HG02840 (cell line): Measurements from ENCODE around the gene HPCA.
"Not testable (repeated sequence)": the region's sequence is repeated elsewhere in the genome, so short reads cannot be mapped to it uniquely, and the experiment has no call there.

Source experiments
- ATAC-seq: cut with Tn5 transposase; IDR thresholded peaks from one replicate; pipeline ENCODE4 v1.9.1; 2021; ENCODE audit warnings: mild to moderate bottlenecking, moderate library complexity, moderate number of reproducible peaks; ENCODE audit not compliant: unreplicated experiment, low FRiP score

The HPCA gene

GRCh38 chr1:32900956-32901822, 14.9 kb downstream of the HPCA start, which contains the start of gene TMEM54:
TSS of gene TMEM54 (minus strand) at chr1:32901389. CDS start at chr1:32901238, 151 bp downstream.
- no peak for ATAC-seq

- ATAC-seq = no peak
Measured at GRCh38 chr1:32901823-32902534, 15.7 kb downstream of the HPCA start.

GRCh38 chr1:32902535-32902920, 16.2 kb downstream of the HPCA start:
- ATAC-seq = no peak

- no peak for ATAC-seq
Measured at GRCh38 chr1:32903991-32904785, 17.9 kb downstream of the HPCA start.

- no peak for ATAC-seq
Measured at GRCh38 chr1:32904797-32905196, 18.5 kb downstream of the HPCA start.

GRCh38 chr1:32905588-32905987, 19.3 kb downstream of the HPCA start:
- not testable (repeated sequence) for ATAC-seq

- no peak for ATAC-seq
Measured at GRCh38 chr1:32906654-32907053, 20.4 kb downstream of the HPCA start.

- no peak for ATAC-seq
Measured at GRCh38 chr1:32907435-32907834, 21.1 kb downstream of the HPCA start.

GRCh38 chr1:32910319-32910718, 24.0 kb downstream of the HPCA start:
- ATAC-seq = no peak

- no peak for ATAC-seq
Measured at GRCh38 chr1:32915766-32916706, 29.7 kb downstream of the HPCA start.

GRCh38 chr1:32917521-32917920, 31.2 kb downstream of the HPCA start:
- ATAC-seq = no peak

GRCh38 chr1:32918179-32918578, 31.9 kb downstream of the HPCA start:
- no peak for ATAC-seq

GRCh38 chr1:32919811-32920733, 33.8 kb downstream of the HPCA start:
- no peak for ATAC-seq

- ATAC-seq = no peak
Measured at GRCh38 chr1:32920833-32921232, 34.5 kb downstream of the HPCA start.

- ATAC-seq = no peak
Measured at GRCh38 chr1:32924881-32925344, 38.6 kb downstream of the HPCA start.

- ATAC-seq = no peak
Measured at GRCh38 chr1:32925403-32926162, 39.3 kb downstream of the HPCA start.

GRCh38 chr1:32926562-32926961, 40.3 kb downstream of the HPCA start:
- ATAC-seq = no peak

- no peak for ATAC-seq
Measured at GRCh38 chr1:32927441-32927840, 41.1 kb downstream of the HPCA start.
